ENCODE data around the gene BTBD7.

DNA sequence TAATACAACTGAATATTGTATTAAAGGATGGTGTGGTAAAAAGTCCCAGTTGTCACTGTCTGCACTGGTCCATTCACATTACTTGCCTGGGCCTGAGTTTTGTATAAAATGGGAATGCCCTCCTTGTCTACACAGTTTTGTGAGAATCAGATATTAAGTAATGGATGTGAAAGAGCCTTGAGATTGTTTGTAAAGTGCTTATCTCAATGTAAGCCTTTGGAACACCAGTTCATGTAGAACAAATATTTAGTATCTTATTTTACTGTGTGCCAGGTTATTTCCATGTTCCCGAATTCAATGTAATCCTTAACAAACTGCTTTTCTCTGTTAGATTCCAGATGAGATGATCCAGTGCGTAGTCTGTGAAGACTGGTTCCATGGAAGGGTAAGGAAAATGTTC is 118.2 kb downstream of the BTBD7 start:
- TF ChIP-seq, protein P1, sequence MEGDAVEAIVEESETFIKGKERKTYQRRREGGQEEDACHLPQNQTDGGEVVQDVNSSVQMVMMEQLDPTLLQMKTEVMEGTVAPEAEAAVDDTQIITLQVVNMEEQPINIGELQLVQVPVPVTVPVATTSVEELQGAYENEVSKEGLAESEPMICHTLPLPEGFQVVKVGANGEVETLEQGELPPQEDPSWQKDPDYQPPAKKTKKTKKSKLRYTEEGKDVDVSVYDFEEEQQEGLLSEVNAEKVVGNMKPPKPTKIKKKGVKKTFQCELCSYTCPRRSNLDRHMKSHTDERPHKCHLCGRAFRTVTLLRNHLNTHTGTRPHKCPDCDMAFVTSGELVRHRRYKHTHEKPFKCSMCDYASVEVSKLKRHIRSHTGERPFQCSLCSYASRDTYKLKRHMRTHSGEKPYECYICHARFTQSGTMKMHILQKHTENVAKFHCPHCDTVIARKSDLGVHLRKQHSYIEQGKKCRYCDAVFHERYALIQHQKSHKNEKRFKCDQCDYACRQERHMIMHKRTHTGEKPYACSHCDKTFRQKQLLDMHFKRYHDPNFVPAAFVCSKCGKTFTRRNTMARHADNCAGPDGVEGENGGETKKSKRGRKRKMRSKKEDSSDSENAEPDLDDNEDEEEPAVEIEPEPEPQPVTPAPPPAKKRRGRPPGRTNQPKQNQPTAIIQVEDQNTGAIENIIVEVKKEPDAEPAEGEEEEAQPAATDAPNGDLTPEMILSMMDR (IDR thresholded peaks at IDR 0.05): no peak
- TF ChIP-seq POLR2A (IDR thresholded peaks at IDR 0.05): no peak

All from vagina (tissue), 2 donors.